ENCODE measurements around the gene LARGE1. TPM values are rescaled to one million over a fixed set of nuclear protein-coding genes. Genes with fewer than 3 reads are reported as not detected.

LARGE1 gene
- polyA plus RNA-seq, 3 donors: 0.05 to 0.13 TPM; not detected in 1

GRCh38 chr22:33481550-33481949, 438.7 kb downstream of the LARGE1 start:
- Histone ChIP-seq H3K9ac (ENCODE audit: insufficient read depth, low read length, poor library complexity, severe bottlenecking) (no peak overlapping the region), H3K4me1 (ENCODE audit: control insufficient read depth in 1 of 2, insufficient read depth in 2 of 2, low read length in 2 of 2) (no peaks in the 10 kb centered on the region), H3K4me3 (replicated peaks in 1 of 3; ENCODE audit: low read depth in 2 of 3, low read length in 3 of 3) (no peak overlapping the region), H3K36me3 (replicated peaks in 1 of 2; ENCODE audit: control insufficient read depth in 1 of 2, insufficient read depth in 2 of 2, low read length in 2 of 2) (no peaks in the 10 kb centered on the region), H3K27me3 (ENCODE audit: control insufficient read depth in 2 of 2, insufficient read depth in 2 of 2, low read length in 2 of 2) (no peaks in the 10 kb centered on the region), H4K20me1 (ENCODE audit: insufficient read depth, low read length) (no peaks in the 10 kb centered on the region), H3K4me2 (replicated peaks; ENCODE audit: extremely low read depth, low read length, poor library complexity, severe bottlenecking) (no peak overlapping the region), H3K27ac (ENCODE audit: low read depth in 1 of 2, low read length in 2 of 2) (no peak overlapping the region), H3K79me2 (ENCODE audit: insufficient read depth, low read length) (no peaks in the 10 kb centered on the region), H2AFZ (ENCODE audit: insufficient read depth, low read depth, low read length, poor library complexity, severe bottlenecking) (no peak overlapping the region), H3K9me3 (replicated peaks in 1 of 2; ENCODE audit: control insufficient read depth in 1 of 2, insufficient read depth in 1 of 2, low read length in 2 of 2) (no peaks in the 10 kb centered on the region)
- DNase-seq: no peak
- 96% methylated on average over 3 of the region's 5 CpGs for WGBS (ENCODE audit: insufficient coverage)
- Mint-ChIP-seq H3K4me3 (no peak overlapping the region), H3K27me3 (ENCODE audit: low read depth in 3 of 3) (peaks cover 0 to 4% (median 3%) of the 10 kb centered on the region in 3 donors), H3K4me1 (no peaks in the 10 kb centered on the region), H3K9me3 (peaks cover 0 to 6% (median 2%) of the 10 kb centered on the region in 7 donors), H3K27ac (no peak overlapping the region), H3K36me3 (no peaks in the 10 kb centered on the region)
- TF ChIP-seq CTCF (IDR thresholded peaks at IDR 0.05): no peak
- intact Hi-C loops (cut with micrococcal nuclease): no loop called here

- no peaks in the 10 kb centered on the region for H3K9me3 ChIP-seq (replicated peaks in 1 of 2; ENCODE audit: control insufficient read depth in 1 of 2, insufficient read depth in 1 of 2, low read length in 2 of 2)
- no peak overlapping the region for H3K27ac Mint-ChIP-seq
- no peaks in the 10 kb centered on the region for H3K4me1 Mint-ChIP-seq
- WGBS (ENCODE audit: insufficient coverage): 88% methylated on average over 9 of the region's 13 CpGs
- intact Hi-C loops (cut with micrococcal nuclease): no loop called here
- H3K27me3 ChIP-seq (ENCODE audit: control insufficient read depth in 2 of 2, insufficient read depth in 2 of 2, low read length in 2 of 2): no peaks in the 10 kb centered on the region
- peaks cover 0 to 7% (median 2%) of the 10 kb centered on the region in 7 donors for H3K9me3 Mint-ChIP-seq
- peaks cover 2 to 4% (median 3%) of the 10 kb centered on the region in 3 donors for H3K27me3 Mint-ChIP-seq (ENCODE audit: low read depth in 3 of 3)
- H3K36me3 Mint-ChIP-seq: no peaks in the 10 kb centered on the region
- H3K79me2 ChIP-seq (ENCODE audit: insufficient read depth, low read length): no peaks in the 10 kb centered on the region
- no peaks in the 10 kb centered on the region for H4K20me1 ChIP-seq (ENCODE audit: insufficient read depth, low read length)
- no peaks in the 10 kb centered on the region for H3K4me1 ChIP-seq (ENCODE audit: control insufficient read depth in 1 of 2, insufficient read depth in 2 of 2, low read length in 2 of 2)
- H3K4me3 Mint-ChIP-seq: no peak overlapping the region
- H2AFZ ChIP-seq (ENCODE audit: insufficient read depth, low read depth, low read length, poor library complexity, severe bottlenecking): no peak overlapping the region
- TF ChIP-seq CTCF (IDR thresholded peaks at IDR 0.05): no peak
- no peak overlapping the region for H3K27ac ChIP-seq (ENCODE audit: low read depth in 1 of 2, low read length in 2 of 2)
- H3K36me3 ChIP-seq (replicated peaks in 1 of 2; ENCODE audit: control insufficient read depth in 1 of 2, insufficient read depth in 2 of 2, low read length in 2 of 2): no peaks in the 10 kb centered on the region
- no peak overlapping the region for H3K9ac ChIP-seq (ENCODE audit: insufficient read depth, low read length, poor library complexity, severe bottlenecking)
- no peak overlapping the region for H3K4me3 ChIP-seq (replicated peaks in 1 of 3; ENCODE audit: low read depth in 2 of 3, low read length in 3 of 3)
- DNase-seq: no peak
- no peak overlapping the region for H3K4me2 ChIP-seq (replicated peaks; ENCODE audit: extremely low read depth, low read length, poor library complexity, severe bottlenecking)
Observed at GRCh38 chr22:33477120-33478111, 442.9 kb downstream of the LARGE1 start.
